Aorta (tissue), 5 donors: ENCODE data around the gene ZFAND4. TPM values are rescaled to one million over a fixed set of nuclear protein-coding genes. Genes with fewer than 3 reads are reported as not detected.
"Not testable (repeated sequence)": the region's sequence is repeated elsewhere in the genome, so short reads cannot be mapped to it uniquely, and the experiment has no call there.

ENCODE experiments used
- ATAC-seq: fragments of 200-7000 bp; cut with Tn5 transposase; one replicate; pipeline ENCODE4 v1.9.1; 2022; ENCODE audit warnings: moderate library complexity; ENCODE audit not compliant: low FRiP score
- DNase-seq, 2 donors: peaks; one replicate each; pipeline ENCODE4 v3.0.0-alpha.2; 2020
- H3K27ac ChIP-seq, 2 donors: one replicate each; pipeline ENCODE4 v1.5.1; 2013; ENCODE audit warnings: low read length in 2 of 2, mild to moderate bottlenecking in 2 of 2, moderate library complexity in 2 of 2, control low read depth in 1 of 2, inconsistent platforms in 1 of 2, low read depth in 1 of 2
- H3K27me3 ChIP-seq, 2 donors: one replicate each; pipeline ENCODE4 v1.6.1; 2013; ENCODE audit warnings: control low read depth in 1 of 2, low read length in 1 of 2, mild to moderate bottlenecking in 1 of 2, moderate library complexity in 1 of 2; ENCODE audit not compliant: insufficient read depth in 2 of 2, control insufficient read depth in 1 of 2
- H3K36me3 ChIP-seq, 2 donors: one replicate each; pipeline ENCODE4 v1.6.1; 2013; ENCODE audit warnings: control low read depth in 1 of 2, low read length in 1 of 2, mild to moderate bottlenecking in 1 of 2; ENCODE audit not compliant: insufficient read depth in 2 of 2, control insufficient read depth in 1 of 2
- H3K4me1 ChIP-seq, 2 donors: one replicate each; pipeline ENCODE4 v1.6.1; 2013; ENCODE audit warnings: low read length in 2 of 2, control low read depth in 1 of 2, mild to moderate bottlenecking in 1 of 2, moderate library complexity in 1 of 2; ENCODE audit not compliant: insufficient read depth in 2 of 2, control insufficient read depth in 1 of 2
- H3K4me3 ChIP-seq, 2 donors: one replicate each; pipeline ENCODE4 v1.5.1; 2013; ENCODE audit warnings: low read length in 2 of 2, control low read depth in 1 of 2, mild to moderate bottlenecking in 1 of 2
- H3K9me3 ChIP-seq: one replicate; pipeline ENCODE4 v1.6.1; 2013; ENCODE audit warnings: mild to moderate bottlenecking, low read length; ENCODE audit not compliant: control insufficient read depth
- WGBS, 2 donors: extraction: QIAGEN DNeasy Blood & Tissue Kit; methylation state at CpG; one replicate each; pipeline ENCODE4 v1.1.7; 2013; 5-methylcytosine and 5-hydroxymethylcytosine counted together
- intact Hi-C, 2 donors: fragments of 100-400 bp; cut with DNase I; formaldehyde crosslinking; loops; one replicate each; pipeline versions ENCODE4 v1.14.2 to v1.15.0; 2022
- long read RNA-seq, 2 donors: library from polyadenylated mRNA; unstranded; transcript quantifications; one replicate each; pipeline ENCODE4 v2.0.0, GENCODE V29; 2020 to 2021
- polyA plus RNA-seq, 2 donors: library from polyadenylated mRNA; stranded (reverse); fragments of 200-250 nt; gene quantifications; one replicate each; pipeline ENCODE4 v1.2.3, GENCODE V29; 2013
- total RNA-seq, 2 donors: library from RNA; stranded (reverse); fragmentation: NEBNext Ultra II Directional; extraction: Animal tissue kit (Norgen Biotek cat#: 25700); gene quantifications; one replicate each; pipeline ENCODE4 v1.2.1, GENCODE V29; 2021
- donor health status: healthy with polysubstance abuse.
- donor health status: Bipolar disorder and iron deficiency.
- donor health status: DM: no; HTN: no; CAD: no.
- donor health status: DM: no; HTN: no; CAD: no.
- donor health status: DM: yes; HTN: yes; CAD: no.

Gene ZFAND4
- total RNA-seq (10 to 100 TPM; 15.0 to 16.8 TPM), polyA plus RNA-seq (1 to 10 TPM; 4.2 to 5.4 TPM)
- long read RNA-seq, donor 1, partial matches to known transcripts: 1 of 3 reads
- long read RNA-seq, donor 1, other reads (novel, unspliced or antisense): 2 of 3 reads
- long read RNA-seq, donor 2, partial matches to known transcripts: 1 of 5 reads
- long read RNA-seq, donor 2, other reads (novel, unspliced or antisense): 4 of 5 reads

DNA sequence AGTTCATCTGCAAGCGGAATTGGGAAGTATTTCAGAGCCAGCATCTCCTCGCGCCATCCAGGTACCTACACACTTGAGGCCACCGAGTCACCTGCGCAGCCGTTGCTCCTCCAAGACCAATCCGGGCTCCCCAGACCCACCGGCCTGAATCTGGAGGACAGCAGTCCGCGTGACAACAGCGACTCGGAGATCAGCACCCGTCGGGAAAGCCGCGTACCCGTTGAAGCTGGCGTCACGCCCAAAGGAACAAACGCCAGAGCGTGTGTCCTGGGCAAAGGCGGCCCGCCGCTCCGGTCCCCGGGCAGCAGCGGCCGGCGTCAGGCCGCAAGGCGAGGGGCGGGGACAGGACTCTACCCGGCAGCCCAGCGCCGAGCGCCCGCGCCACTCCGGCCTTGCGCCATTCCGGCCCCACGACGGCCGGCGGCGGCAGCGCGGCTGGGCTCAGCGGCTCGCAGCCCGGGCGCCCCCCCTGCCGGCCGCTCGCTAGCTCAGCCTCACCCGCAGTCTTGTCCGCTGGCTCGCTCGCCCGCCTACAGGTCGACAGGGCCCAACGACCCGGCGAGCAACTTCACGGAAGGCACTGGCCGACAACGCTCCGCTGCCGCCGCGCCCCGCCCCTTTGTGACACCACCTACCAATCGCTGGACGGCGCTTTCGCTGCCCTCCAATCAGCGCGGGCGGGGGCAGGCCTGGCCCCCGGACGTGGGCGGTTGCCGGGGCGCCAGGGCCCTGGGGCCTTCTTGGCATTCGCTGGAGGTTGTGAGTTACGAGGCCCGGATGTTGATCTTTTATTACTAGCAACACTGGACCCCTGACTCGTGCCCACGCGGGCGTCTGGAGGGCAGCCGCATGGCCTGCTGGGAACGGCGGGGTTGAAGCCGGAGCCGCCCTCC is at the start of gene ZFAND4:
ZFAND4 (minus strand) TSS at position 592 of the 893 bp plus-strand sequence. CDS start 9,047 bp downstream, outside the sequence.
- DNase-seq (peak; percentile 99), ATAC-seq (peak; percentile 100)
- no peaks in the 10 kb centered on the region for H3K9me3 ChIP-seq
- H3K36me3 ChIP-seq: no peaks in the 10 kb centered on the region
- H3K27me3 ChIP-seq: no peaks in the 10 kb centered on the region
- intact Hi-C loops: loop anchor here in 1 of 2 donors (1.0 to 5.0 kb wide), 2 partner anchors 74 to 205 kb away; no protein-coding TSS in a partner anchor
- H3K4me1 ChIP-seq: peaks cover 0 to 2% of the 10 kb centered on the region in 2 donors
- H3K4me3 ChIP-seq: peak within 1 kb of the TSS; percentile 67
- peak within 1 kb of the TSS in 1 of 2 donors; percentile 55 for H3K27ac ChIP-seq
- WGBS, 2 donors: 0 to 1% methylated on average over 69 to 96 of the region's 96 CpGs

DNA sequence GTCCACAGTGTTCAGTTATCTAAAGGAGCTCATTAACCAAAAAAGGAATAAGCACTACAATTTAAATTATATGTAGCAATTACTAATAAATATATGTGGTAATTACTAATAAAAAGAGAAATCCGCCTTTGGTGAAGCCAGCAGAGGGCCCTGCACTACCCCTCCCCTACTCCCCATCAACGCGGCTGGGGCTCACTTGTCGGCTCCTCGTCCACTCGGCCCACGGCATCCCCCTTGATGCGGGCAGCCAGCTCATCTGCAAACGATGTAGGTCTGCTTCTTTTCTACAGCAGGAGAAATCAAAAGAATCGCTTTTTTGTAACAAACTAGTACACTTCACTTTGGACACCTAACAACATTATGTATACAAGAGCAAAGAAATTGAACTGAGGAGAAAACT is 48.9 kb upstream of the ZFAND4 start:
- WGBS, 2 donors: 56 to 64% methylated on average over 8 to 10 of the region's 10 CpGs
- H3K4me1 ChIP-seq, H3K27ac ChIP-seq, ATAC-seq, DNase-seq, H3K27me3 ChIP-seq, H3K9me3 ChIP-seq, H3K4me3 ChIP-seq, H3K36me3 ChIP-seq, intact Hi-C loops: not testable (repeated sequence)

- H3K4me1 ChIP-seq, H3K27me3 ChIP-seq, H3K36me3 ChIP-seq, H3K4me3 ChIP-seq, H3K27ac ChIP-seq, intact Hi-C loops, DNase-seq, H3K9me3 ChIP-seq, ATAC-seq: not testable (repeated sequence)
- WGBS, 2 donors: 63 to 72% methylated on average over 1 of the region's 1 CpG
Measured at GRCh38 chr10:45717642-45718041, 45.1 kb upstream of the ZFAND4 start.

DNA sequence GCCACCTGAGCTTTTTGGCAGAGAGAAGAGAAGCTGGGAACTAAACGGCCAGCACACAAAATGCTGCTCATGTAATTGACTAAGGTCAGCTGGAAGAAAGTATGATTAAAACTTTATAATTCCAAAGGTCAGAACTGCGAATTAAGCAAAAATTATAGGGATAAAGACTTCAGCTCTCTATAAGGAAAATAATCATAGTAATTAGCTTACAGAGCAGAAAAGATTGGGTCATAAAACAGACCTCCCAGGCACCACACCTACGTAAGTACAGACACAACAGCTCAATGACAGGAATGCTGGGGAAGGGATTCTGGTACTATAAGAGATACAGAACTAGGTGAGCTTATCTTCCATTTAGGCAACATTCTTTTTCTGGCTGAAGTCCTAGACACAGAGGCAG is 44.5 kb upstream of the ZFAND4 start:
- H3K27ac ChIP-seq, H3K27me3 ChIP-seq, H3K4me1 ChIP-seq, intact Hi-C loops, H3K4me3 ChIP-seq, H3K9me3 ChIP-seq, ATAC-seq, DNase-seq, H3K36me3 ChIP-seq: not testable (repeated sequence)
- 63 to 67% methylated on average over 3 of the region's 3 CpGs for WGBS, 2 donors

DNA sequence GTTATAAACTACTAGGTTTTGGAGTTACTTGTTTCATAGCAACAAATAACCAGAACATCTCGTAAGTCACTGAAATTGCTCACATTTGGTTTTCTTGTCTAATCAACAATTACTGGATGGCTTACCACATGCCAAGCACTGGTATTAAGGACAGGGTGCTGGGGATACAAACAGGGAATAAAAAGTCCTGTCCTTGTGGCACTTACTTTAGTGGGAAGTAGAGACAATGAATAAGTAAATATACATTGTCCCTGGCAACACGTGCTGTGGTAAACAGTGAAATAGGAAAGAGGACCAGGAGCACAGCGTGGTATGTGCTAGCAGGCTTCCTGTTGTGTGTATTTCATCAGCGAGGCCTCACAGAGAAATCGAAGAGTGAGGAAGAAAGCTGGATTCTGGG is 38.7 kb upstream of the ZFAND4 start:
- intact Hi-C loops, H3K27me3 ChIP-seq, H3K4me3 ChIP-seq, H3K9me3 ChIP-seq, H3K4me1 ChIP-seq, DNase-seq, H3K27ac ChIP-seq, ATAC-seq, H3K36me3 ChIP-seq: not testable (repeated sequence)
- 71 to 81% methylated on average over 2 to 3 of the region's 5 CpGs for WGBS, 2 donors

DNA sequence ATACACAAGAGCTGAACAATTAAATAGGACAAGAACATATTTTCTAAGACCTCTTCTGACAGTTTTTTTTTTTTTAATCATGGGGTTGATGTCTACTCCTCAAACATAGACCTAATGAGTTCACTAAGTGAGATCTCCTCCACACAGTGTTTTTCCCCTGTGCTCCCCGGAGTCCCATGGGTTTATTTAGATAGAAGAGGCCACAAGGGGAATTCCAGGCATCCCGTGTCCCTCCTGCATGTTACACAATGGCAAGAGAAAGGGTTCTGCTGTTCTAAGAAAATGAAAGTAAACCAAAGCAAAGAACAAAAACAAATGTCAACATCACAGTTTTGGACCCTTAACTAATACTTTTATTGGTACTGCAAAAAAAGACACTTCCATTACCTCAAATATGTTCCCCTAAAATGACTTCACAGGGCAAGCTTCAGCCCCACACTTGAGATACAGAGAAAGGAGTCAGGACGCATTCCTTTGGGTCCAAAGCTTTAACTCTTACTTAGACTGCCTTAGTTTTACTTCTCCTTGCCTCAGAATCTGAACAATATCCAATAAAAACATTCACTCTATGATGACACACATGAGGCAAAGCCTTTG is 37.7 kb upstream of the ZFAND4 start:
- H3K27me3 ChIP-seq, H3K4me1 ChIP-seq, ATAC-seq, H3K4me3 ChIP-seq, H3K36me3 ChIP-seq, DNase-seq, intact Hi-C loops, H3K27ac ChIP-seq, H3K9me3 ChIP-seq: not testable (repeated sequence)
- 37 to 41% methylated on average over 2 of the region's 3 CpGs for WGBS, 2 donors

- H3K4me1 ChIP-seq, H3K27ac ChIP-seq, DNase-seq, H3K27me3 ChIP-seq, H3K4me3 ChIP-seq, H3K9me3 ChIP-seq, ATAC-seq, H3K36me3 ChIP-seq, intact Hi-C loops: not testable (repeated sequence)
- 85 to 87% methylated on average over 10 to 13 of the region's 14 CpGs for WGBS, 2 donors
Measured at GRCh38 chr10:45678467-45678866, 5.9 kb upstream of the ZFAND4 start.

DNA sequence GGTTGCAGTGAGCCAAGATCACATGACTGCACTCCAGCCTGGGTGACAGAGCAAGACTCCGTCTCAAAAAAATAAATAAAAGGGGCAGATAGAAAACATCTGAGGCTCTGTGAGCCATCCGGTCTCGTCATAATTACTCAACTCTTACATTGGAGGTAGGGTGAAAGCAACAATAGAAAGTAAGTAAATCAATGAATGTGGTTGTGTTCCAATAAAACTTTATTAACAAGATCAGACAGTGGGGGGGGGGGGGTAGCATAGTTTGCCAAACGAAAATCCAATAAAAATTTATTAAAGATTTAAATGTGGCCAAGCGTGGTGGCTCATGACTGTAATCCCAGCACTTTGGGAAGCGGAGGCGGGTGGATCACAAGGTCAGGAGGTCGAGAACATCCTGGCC is 2.8 kb upstream of the ZFAND4 start:
- no peak overlapping the region for H3K27ac ChIP-seq
- intact Hi-C loops: no loop called here

More for the DNA sequence above, 2.8 kb upstream of the ZFAND4 start:
- ATAC-seq: no peak
- H3K36me3 ChIP-seq: no peaks in the 10 kb centered on the region
- no peak overlapping the region for H3K4me3 ChIP-seq
- 90 to 93% methylated on average over 8 of the region's 8 CpGs for WGBS, 2 donors
- H3K4me1 ChIP-seq: peaks cover 0 to under 1% of the 10 kb centered on the region in 2 donors
- no peaks in the 10 kb centered on the region for H3K9me3 ChIP-seq
- no peak for DNase-seq
- no peaks in the 10 kb centered on the region for H3K27me3 ChIP-seq
